Cortex of kidney (tissue), 1 donor: ENCODE results near the gene SLU7.

ENCODE experiments used
- DNase-seq: peaks from one replicate; lab custom pipeline; 2025; lab: John Stamatoyannopoulos, UW

SLU7 gene

DNA sequence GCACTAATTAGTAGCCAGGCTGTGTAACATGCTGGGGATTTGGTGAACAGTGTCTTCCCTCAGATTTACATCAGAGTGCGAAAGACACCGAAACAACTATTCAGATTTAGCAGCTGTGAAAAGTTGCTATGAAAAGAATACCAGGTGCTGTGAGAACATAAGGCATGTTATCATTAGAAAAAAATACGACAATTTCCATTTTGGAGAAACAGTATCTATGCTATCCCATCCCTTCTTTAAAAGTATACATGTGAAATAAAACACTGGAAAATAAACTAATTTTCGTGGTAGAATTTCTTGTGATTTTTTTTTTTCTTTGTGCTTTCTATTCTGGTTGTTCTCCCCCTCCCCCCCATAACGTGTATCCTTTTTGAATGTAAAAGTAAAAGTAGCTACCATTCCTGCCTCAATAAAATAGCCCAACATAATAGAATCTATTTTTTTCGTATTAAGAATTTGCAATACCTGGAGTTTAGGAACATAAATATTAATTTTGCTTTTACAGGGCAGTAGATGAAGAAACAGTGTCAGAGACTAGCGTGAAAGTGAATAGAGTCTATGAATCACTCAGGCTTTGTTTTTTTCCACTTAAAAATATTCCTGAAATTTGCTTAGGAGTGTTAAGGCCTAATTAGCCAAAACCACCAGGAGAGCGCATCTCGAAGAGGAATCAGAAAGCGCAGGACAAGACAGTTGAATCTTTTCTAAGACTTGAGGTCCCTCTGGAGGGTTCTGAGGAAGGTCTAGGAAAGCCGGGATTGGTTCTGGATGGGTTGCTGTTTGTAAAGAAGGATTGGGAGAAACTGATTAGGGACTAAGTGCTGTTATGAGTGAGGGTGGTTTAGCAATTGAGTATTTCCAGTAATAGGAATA, 813 bp upstream of the SLU7 start:
- no peak for DNase-seq

DNA sequence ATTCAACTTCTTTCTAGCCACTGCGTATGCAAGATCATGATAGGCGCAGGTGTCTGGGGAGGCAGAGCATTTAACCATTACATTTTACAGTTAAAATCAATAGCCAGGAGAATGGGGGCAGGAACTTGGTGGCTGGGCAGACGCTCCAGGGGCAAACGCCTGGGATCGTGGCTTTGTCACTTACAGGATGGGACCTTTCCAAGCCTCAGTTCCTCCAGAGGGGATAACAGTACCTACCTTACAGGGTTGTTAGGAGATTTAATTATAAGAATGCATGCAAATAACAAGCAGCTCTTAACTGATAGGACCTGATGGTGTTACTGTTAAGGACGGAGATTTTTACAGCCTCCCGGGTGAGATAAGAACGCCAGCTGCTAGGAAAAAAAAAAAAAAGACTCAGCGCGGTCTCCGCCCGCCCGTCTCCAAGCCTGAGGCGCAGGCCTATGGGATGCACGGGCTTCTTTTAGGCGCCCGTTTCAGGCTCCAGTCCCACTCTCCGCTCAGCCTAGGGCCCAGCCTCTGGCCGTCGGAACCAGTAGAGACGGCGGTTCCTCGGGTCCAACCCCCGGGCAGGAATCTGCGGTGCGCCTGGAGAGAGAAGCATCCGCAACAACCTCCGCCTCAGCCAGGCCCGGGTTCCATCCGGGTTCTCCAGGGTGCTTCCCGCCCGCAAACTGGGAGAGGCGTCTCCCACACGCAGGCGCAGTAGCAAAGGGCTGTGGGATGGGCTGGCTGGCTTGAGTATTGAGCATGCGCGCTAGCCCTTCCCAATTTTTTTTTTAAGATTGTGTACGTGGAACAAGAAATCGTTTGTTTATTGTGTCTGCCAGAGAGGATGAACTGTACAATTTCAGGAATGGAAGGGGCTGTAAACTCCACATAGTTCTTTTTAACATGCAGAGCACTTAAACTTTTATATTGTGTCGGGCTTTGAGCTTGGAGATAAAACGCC, 19.2 kb downstream of the SLU7 start, which contains the start of gene FAM200C:
TSS of gene FAM200C (minus strand) at position 653 of the 952 bp plus-strand sequence. CDS start 4,564 bp downstream, outside the sequence.
- DNase-seq, result peak; percentile 11

DNA sequence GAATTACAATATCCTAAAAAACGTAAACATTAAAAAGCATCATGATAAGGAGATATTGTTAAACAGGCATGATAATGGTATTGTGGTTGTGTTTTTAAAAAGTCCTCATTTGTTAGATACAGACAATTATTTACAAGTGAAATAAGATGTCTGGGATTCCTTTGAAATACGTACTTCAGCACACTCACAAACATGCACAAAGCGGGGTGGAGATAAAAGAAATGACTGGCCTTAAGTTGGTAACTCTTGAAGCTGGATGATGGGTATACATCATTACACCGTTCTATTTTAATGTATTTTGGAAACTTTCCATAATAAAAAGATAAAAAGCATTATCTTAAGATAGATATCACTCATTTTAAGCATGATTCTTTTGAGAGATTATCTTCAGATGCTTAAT, 20.1 kb downstream of the SLU7 start:
- no peak for DNase-seq

DNA sequence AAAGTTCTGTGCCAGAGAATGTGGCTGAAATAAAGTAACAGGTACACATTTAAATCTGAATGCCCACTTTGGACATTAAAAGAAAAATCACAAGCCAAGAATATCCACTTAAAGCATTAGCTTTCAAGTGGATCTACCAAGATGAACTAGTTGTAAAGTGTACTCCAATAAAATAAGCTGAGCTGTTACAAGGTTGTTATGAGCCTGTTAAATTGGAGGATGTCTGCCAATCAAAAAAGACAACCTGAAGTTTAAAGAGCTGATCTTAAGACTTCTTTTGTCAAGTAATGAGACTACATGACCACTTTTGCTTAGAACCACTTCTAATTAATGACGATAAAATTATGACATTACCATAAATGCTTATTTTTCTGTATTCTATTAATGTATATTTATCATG, 21.4 kb downstream of the SLU7 start:
- no peak for DNase-seq

DNA sequence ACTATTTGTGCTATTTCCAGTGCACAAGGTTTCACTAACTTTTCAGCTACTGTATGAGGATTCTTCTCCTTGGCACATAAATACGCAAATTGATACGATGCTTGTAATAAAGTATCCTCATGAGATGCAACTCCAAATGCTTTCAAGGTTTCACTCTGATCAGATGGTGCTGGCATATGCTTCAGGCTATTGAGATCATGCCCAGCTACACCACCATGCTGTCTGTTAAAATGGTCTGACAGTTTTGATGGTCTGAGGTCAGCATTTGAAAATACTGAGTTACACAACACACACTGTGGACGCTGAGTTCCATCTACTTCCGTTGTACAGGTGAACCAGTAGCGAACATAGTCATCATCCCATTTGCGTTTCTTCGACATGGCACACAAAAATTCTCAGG, 23.8 kb downstream of the SLU7 start:
- no peak for DNase-seq

DNA sequence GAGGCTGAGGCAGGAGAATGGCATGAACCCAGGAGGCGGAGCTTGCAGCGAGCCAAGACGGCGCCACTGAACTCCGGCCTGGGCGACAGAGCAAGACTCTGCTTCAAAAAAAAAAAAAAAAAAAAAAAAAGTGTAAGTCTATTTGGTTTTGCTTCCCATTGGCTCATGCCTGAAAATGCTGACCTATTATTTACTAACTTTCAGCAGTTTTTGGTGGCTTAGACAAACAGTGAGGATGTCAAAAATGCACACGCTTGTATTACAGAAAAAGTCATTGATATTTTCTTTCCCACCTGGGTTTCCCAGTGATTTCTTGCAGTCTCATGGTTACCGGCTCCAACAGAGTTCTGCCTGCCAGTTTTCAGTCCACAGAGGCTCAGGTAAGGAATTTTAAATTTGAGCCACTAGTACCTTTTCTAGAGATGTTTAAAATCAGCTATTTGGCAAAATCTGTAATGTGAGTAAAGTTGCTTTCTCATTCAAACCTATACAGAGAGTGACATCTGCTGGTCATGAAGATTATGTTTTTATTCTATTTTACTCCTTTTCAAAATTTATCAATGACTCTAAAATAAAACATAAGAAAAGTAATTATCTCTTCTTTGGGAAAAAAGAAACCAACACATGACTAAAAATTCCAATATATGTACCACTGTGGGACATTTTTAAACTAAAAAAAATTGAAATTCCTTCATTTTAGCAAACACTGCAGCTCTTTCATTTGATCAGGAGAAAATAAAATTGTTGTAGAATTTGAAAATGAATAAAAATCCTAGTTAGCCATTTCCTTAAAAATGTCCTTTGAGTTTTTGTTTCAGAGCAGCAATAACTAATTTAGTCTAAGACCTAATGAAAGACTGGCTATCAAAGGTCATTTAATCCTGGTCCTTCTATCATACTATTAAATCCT, 27.8 kb downstream of the SLU7 start:
- DNase-seq, result no peak

DNA sequence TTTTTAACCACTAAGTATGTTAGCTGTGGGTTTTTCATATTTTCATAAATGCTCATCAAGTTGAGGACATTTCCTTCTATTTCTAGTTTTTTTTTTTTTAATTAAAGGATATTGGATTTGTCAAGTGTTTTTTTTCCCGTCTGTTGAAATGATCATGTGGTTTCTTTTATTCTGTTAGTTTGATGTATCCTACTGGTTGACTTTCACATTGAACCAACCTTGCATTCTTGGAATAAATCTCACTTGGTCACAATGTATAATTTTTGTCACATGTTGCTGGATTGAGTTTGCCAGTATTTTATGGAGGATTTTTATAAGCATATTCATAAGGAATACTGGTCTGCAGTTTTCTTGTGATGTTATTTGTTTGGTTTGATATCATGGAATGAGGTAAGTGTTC, 31.4 kb downstream of the SLU7 start:
- DNase-seq, result no peak

DNA sequence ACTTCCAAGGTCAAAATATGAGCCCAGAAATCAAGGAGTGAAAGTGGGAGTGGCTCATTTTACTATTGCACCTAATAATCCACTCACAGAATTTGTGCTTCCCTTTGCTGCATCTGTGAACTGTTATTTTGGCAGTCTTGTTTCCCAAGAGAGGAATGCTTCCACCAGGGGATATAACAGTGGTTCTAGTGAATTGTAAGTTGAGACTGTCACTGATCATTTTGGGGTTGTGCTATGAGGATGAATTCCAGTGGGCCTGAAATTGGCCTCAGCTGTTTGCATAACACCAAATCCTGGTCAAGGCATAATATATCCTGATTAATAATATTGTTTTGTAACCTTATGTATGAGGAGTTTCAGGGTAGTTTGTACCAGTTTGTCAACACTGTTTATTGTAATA, 33.4 kb downstream of the SLU7 start:
- DNase-seq, result no peak

DNA sequence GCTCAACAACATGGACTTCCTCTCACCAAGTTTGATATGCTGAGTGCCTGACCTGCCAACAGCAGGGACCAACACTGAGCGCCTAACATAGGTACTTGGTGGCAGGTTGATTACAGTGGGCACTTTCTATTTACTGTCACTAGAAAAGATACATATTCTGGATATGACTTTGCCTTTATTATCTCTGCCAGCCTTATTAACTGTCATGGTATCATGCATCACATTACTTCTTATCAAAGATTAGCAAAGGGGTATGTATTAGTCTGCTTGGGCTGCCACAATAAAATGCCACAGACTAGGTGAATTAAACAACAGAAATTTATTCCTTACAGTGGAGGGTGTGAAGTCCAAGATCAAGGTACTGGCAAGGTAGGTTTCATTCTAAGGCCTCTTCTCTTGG, 34.2 kb downstream of the SLU7 start:
- DNase-seq, result no peak

DNA sequence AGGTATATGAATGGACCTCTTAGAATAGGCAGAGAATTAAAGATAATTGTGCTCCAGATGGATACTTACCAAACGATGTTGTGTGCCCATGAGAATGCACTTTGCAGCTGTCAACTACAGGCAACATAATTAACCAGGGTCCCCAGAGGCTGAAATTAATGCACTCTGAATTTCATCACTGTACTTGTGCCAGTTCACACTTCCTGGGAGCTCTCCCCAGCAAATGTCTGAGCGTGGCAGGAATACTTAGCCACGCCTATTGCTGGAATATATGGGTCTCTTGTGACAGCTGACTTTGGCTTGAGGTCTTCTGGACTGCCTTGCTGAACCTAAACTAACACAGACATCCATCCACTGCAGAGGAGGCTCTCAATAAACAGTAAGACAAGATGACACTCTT, 36.5 kb downstream of the SLU7 start:
- DNase-seq, result no peak

DNA sequence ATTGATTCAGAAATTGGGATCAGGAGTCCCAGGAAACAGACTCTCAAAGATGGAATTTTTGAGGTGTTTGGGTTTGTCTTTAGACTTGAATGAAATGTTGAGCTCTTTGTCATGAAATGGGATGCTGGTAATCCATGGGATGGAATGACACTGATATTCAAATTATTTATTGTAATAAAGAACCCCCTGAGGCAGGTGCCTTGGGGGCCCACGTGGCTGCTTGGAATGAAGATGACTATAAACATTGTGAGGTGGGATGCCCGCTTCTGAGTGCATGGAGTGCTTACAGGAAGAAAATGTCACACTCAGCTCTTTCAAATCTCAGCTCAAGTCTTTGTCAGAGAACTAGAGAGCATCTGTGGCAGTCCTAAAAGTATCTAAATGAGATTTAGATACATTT, 38.8 kb downstream of the SLU7 start:
- no peak for DNase-seq

DNA sequence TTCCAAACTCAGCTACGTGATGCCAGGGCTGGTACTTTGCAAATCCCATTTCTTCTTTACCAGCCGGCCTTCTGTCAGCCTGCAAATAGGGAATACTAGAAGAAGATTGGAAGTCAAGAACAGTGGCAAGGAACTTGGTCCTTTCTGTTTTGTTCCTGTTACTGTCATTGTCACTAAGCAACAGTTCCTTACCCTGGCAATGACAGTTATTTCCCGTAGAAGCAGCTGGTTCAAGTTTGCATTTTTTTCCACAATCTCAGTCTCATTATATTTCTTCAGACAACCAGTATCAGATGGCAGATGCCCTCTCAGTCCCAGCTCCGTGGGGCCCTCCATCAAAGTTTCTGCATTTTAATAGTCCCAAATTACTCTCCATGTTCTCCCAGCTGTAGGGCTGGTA, 39.4 kb downstream of the SLU7 start:
- DNase-seq, result no peak

DNA sequence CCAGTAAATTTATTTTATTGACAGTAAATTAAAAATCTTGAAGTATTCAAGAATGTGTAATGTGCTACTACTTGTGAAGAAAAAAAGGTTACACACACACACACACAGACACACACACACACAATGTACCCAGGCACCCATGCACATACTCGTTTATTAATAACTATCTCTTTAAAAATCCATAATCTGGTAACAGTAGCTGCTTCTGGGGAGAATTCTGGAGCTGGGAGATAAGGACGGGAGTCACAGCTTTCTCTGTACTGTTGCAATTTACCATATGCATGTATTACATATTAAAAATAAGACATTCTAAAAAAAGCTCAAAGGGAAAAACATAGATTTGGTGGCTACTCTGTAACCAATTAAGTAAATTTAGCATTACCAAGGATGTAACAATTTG, 40.6 kb downstream of the SLU7 start:
- no peak for DNase-seq

DNA sequence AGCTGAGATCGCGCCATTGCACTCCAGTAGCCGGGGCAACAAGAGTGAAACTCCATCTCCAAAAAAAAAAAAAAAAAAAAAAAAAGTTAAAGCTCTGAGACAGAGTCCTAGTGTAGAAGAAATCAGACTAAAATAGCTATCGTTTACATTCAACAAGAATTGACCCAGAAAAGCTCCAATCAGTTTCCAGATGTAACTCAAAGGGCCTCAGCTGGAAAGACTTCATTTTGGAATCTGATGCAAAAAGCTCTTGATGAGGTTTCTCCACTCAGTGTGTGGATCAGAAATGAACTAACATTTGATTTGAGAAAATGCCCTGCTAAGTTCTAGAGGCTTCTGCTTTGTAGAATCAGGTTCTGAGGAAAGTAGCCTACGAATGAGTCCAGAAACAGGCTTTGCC, 41.2 kb downstream of the SLU7 start:
- no peak for DNase-seq

DNA sequence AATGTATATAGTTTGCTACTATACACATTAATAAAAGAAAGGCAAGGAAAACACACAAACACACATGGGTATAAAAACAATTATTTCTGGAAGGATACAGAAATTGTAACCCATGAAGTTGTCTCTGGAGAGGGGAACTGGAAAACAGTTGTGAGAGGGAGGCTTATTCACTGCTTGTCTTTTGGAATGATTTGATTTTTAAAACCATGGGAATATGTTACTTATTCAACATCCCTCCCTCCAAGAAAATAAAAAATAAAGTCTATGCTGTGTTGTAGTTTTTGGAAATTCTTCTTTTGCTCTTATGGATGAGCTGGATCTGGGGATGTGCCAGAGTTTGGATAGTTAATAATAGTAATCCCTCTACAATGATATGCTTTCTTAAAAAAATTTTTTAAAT, 42.5 kb downstream of the SLU7 start:
- no peak for DNase-seq

DNA sequence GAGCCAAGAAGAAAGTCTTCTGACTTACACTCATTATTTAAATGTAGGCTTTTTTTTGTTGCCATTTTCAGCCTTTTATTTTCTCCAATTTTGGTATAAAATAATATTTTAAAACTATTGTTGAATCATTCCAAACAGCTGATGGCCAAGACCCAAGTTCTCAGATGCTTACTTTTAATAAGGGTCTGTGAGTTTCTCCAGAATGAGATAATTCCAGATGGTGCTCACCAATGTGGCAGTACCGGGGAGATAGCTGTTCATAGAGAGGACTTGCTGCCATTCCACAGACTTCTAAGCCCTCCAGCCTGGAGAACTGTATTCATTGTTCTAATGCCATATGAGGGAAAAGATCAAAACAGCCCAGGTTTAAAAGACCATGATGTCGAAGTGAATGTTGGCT, 43.2 kb downstream of the SLU7 start:
- DNase-seq, result no peak

DNA sequence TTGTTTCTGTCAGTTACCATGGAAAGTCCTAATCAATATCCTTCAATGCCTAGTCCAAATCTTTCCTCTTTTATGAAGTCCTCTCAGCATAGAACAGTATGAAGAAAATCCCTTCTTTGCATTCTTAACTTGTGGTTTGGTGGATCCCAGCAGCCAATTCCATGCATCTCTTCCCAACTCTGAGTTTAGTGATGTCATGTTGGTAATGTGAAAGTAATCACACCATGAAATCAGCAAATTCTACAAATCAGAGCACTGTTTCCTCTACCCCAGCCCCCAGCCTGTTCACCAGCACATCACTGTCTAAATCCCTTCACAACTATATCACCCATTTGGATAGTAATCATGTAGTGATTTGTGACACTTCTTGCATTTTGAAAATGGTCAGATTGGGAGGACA, 43.7 kb downstream of the SLU7 start:
- no peak for DNase-seq

DNA sequence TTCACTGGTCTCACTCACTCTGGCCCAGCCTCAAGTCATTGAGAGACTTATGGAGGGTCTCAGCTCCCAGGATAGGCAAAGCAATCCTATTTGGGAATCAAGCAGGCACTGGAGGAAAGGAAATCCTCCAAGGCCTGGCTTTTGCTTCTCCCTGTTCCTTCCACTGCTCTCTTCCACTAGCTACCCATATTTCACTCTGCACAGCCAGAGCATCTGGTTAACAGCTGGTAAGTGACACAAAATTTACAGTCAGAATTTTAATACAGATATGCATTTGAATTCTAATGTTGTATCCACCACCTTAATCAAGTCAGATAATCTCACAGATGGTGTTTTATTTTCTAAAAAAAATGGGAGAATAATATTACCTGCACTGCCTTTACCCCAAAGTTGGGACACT, 47.6 kb downstream of the SLU7 start:
- no peak for DNase-seq

DNA sequence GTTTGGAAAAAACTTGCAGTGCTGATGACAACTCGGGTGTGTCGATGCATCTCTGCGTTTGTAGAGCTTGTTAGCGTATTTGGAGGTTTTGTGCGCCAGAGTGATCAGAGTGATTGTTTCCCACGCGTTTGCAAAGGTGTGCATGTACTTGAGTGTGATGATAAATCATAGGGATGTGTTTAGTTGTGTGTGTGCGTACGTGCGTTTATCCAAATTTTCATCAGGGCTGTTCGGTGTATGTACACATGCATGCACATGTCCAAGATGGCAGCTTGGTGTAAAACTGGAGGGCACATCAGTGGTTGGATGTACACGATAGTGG, 48.2 kb downstream of the SLU7 start:
- no peak for DNase-seq

DNA sequence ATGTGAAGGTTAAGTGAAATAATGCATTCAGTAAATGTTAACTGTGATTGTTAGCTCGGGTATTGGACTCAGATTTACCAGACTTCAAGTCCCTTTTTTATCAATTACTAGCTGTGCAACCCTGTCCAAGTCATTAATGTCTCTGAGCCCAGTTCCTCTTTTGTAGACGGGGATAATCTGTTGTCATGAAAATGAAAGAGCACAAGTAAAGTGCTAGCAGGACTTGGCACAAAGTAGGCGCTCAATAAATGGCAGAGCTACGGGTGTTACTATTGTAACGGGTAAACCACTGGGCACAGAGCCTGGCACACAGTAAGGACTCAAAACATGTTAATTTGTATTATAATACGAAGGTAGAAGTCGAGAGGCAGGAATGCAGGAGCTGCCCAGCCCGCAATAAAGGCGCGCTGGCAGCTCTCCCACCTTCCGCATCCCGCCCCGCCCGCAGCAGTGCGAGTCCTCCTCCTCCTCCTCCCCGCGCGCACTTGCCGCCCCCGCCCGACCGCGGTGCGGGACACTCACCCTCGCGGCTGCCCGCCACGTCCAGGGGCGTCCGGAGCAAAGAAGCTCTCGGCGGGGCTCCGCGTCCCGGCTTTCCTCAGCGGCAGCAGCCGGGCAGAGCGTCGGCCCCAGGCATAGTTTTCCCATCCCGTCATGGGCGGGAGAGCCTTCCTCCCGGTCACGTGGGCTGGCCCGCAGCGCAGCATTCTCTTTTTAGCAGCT, 48.7 kb downstream of the SLU7 start, which contains the start of gene C1QTNF2:
TSS of gene C1QTNF2 (minus strand) at position 637 of the 723 bp plus-strand sequence. CDS start 15,615 bp downstream, outside the sequence.
- no peak for DNase-seq

DNA sequence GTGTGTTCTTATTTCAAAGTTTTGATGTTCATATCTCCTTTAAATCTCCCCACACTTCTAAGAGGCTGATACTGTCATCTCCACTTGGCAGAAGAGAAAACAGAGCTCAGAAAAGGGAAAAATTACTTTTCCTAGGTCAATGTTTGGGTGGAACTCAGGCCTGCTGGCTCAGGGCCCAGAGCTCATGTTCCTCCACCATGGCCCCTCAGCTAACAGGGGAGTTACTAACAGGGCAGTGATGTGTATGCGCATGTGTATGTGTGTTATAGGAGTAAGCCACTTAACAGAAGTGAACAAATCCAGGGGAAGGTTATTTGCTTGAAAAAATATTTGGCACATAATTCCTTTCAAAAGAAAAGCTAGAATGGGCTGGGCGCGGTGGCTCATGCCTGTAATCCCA, 51.0 kb downstream of the SLU7 start:
- no peak for DNase-seq
